GM18858 (cell line): ENCODE results near the gene PAK5.

ENCODE experiments used
- ATAC-seq: cut with Tn5 transposase; IDR thresholded peaks from one replicate; pipeline ENCODE4 v1.9.1; 2021; ENCODE audit not compliant: unreplicated experiment

The PAK5 gene

GRCh38 chr20:9838378-9839295 is at the start of gene PAK5:
Gene PAK5 (minus strand): TSS chr20:9839076. CDS start chr20:9644328, 194,748 bp downstream.
- ATAC-seq, result no peak

GRCh38 chr20:9887706-9888105 is 48.8 kb upstream of the PAK5 start:
- no peak for ATAC-seq

GRCh38 chr20:9886227-9886626 is 47.4 kb upstream of the PAK5 start:
- no peak for ATAC-seq

GRCh38 chr20:9884666-9885065 is 45.8 kb upstream of the PAK5 start:
- ATAC-seq, result no peak

- ATAC-seq, result no peak
These were observed 45.2 kb upstream of the PAK5 start for GRCh38 chr20:9884061-9884460.

GRCh38 chr20:9877932-9878495 is 39.1 kb upstream of the PAK5 start:
- ATAC-seq, result no peak

GRCh38 chr20:9867196-9867980 is 28.5 kb upstream of the PAK5 start:
- ATAC-seq, result no peak

- no peak for ATAC-seq
These were observed 13.7 kb upstream of the PAK5 start for GRCh38 chr20:9852566-9852965.

GRCh38 chr20:9839626-9840025 is 750 bp upstream of the PAK5 start:
- no peak for ATAC-seq

GRCh38 chr20:9838035-9838377 is 870 bp downstream of the PAK5 start:
- no peak for ATAC-seq

GRCh38 chr20:9837634-9838033 is 1.2 kb downstream of the PAK5 start:
- ATAC-seq, result no peak

GRCh38 chr20:9835302-9835701 is 3.6 kb downstream of the PAK5 start:
- ATAC-seq, result no peak

- no peak for ATAC-seq
These were observed 7.8 kb downstream of the PAK5 start for GRCh38 chr20:9831032-9831431.

GRCh38 chr20:9829835-9830234 is 9.0 kb downstream of the PAK5 start:
- ATAC-seq, result no peak

GRCh38 chr20:9817654-9818053 is 21.2 kb downstream of the PAK5 start:
- ATAC-seq, result no peak

- ATAC-seq, result no peak
These were observed 23.2 kb downstream of the PAK5 start for GRCh38 chr20:9815632-9816031.

- no peak for ATAC-seq
These were observed 28.1 kb downstream of the PAK5 start for GRCh38 chr20:9810738-9811137.

- no peak for ATAC-seq
These were observed 29.6 kb downstream of the PAK5 start for GRCh38 chr20:9809271-9809670.

GRCh38 chr20:9808166-9808565 is 30.7 kb downstream of the PAK5 start:
- no peak for ATAC-seq

GRCh38 chr20:9807136-9807535 is 31.7 kb downstream of the PAK5 start:
- no peak for ATAC-seq

GRCh38 chr20:9800421-9800820 is 38.5 kb downstream of the PAK5 start:
- ATAC-seq, result no peak

GRCh38 chr20:9794831-9795230 is 44.0 kb downstream of the PAK5 start:
- no peak for ATAC-seq
